Endometrial microvascular endothelial cells (primary cell): ENCODE measurements around the gene BEAN1. TPM values are rescaled to one million over a fixed set of nuclear protein-coding genes. Genes with fewer than 3 reads are reported as not detected.

Experiments used
- in situ Hi-C: cut with HindIII; loops from 2 replicates; pipeline ENCODE4 v1.10.0; 2017; ENCODE audit warnings: low sequenced_read_pairs, low pct_unique_long_range_greater_than_20kb; ENCODE audit errors: inconsistent ontology term
- total RNA-seq: library from RNA; depleted of rRNA; stranded (reverse); fragments of >200 nt; gene quantifications from one replicate; pipeline ENCODE4 v1.2.3, GENCODE V29; 2015; ENCODE audit errors: inconsistent ontology term

The BEAN1 gene
- total RNA-seq, 1 donor from 2014 or later, result not detected

DNA sequence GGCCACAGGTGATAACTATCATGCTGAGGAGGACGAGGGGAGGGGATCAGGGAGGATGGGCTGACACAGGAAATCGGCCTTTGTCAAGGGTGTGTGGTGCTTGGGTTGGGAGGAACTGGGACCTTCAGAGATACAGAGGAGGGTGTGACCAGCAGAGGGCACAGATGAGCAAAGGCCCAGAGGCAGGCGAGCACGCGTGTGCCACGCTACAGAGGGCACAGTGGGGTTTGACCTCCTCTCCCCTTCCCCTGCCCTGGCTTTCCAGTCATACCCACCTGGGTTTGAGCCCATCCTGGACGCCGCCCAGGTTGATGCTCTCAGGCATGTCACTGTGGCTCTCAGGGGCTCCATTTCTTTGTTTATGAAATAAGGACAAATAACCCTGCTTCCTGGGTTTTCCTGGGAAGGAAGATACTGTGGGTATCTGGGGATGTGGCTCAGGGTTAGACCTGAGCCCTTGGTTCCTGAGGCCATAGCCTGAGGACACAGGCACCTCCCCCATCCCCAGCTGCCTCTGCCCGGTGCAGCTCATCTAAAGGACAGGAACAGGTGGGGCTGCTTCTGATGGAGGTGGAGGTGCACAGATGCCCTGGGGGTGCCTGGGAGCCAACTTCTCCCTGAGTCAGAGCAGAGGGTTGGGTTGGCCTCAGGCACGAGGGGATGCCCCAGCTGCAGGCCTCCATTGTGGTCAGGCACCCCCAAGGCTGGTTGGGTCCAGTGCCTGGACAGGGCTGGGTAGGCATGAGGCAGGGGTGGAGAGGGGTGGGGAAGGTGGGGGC, 51.8 kb downstream of the BEAN1 start:
- in situ Hi-C loops, result no loop called here

DNA sequence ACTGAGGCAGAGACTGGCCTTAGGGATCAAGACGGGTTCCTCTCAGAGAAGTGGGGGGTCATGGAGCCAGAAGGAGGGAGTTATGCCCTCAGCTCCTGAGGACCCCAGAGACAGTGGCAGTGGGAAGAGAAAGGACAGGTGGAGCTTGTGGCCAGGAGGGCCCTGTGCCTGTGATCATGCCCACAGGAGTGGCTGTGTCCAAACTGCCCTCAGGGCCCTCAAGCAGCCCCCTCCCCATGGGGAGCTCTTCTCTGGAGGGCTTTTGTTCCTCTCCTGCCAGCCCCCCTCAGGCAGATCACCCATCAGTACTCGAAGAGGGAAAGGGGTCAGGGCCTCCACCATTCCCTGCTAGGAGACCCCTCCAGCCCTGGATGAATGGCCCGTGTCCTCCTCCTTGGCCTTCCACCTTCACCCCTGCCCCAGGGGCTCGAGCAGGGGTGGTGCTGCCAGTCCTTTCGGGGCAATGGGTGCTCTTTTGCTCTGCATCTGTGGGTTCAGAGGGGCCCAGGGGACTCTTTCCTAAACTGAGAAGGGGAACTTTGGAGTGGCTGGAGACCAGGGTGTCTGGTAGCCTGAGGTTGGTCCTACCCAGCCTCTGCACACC, 52.7 kb downstream of the BEAN1 start:
- in situ Hi-C loops, result no loop called here

DNA sequence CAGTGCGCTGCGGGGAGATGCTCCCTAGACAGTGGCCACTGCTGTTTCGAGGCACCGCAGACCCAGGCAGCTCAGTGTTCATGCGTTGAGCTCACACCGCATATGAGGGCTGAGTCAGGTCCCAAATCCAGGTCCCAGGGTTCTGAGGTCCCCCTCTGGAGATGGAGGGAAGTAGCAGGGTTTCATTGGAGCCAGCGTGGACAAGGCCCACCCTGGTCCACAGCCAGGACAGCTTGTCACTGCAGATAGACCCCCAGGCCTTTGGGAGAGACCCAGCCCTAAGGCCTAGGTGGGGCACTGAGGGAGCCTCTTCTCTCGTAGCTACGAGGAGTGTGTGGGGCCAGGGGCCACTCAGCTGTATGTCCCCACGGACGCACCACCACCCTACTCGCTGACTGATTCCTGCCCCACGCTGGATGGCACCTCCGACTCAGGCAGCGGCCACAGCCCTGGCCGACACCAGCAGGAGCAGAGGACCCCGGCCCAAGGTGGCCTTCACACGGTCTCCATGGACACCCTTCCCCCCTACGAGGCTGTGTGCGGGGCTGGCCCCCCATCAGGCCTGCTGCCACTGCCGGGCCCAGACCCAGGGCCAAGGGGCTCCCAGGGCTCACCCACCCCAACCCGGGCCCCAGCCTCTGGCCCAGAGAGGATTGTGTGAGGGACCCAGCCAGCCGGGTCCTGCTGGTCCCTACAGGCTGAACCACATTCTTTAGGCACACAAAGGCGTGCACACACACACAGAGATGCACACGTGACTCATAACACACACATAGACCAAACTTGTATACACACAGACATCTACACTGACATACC, 53.4 kb downstream of the BEAN1 start:
- in situ Hi-C loops, result no loop called here

DNA sequence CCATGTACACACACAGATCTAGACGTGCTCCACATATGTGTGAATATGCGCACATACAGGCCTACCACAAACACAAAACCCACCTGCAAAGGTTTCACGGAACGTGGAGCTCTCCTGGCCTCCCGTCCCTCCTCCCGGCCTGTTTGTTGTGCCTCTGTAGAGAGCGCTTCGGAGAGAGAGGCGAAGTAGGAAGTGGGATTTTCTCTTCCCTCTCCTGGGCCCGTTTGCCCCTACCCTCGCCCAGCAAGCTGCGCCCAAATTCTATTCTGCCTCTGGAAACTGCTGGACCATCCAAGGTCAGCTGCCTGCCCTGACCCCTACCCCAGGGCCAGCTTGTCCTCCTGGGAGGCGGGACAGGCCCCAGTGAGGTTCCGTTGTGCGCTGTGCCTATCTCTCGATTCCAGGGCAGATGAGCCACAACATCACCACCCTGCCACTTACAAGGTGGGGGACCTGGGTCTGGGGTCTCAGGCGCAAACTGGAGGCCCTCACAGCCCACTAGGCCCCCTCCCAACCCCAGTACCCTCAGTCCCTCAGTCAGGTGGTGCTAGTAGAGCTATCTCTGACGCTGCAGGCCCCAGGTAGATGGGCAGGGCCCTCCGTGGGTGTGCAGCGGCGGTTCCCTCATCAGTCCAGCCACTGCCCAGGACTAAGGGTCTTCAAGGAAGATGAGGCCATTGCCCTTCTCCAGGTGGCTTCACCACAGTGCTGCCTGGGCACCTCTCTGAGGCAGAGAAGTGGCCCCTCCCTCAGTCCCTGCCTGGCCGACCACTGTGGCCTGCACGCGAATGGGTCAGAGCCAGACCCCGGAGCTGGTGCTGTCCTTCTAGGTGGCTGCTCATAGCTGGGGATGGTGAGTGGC, 54.2 kb downstream of the BEAN1 start:
- in situ Hi-C loops, result no loop called here

DNA sequence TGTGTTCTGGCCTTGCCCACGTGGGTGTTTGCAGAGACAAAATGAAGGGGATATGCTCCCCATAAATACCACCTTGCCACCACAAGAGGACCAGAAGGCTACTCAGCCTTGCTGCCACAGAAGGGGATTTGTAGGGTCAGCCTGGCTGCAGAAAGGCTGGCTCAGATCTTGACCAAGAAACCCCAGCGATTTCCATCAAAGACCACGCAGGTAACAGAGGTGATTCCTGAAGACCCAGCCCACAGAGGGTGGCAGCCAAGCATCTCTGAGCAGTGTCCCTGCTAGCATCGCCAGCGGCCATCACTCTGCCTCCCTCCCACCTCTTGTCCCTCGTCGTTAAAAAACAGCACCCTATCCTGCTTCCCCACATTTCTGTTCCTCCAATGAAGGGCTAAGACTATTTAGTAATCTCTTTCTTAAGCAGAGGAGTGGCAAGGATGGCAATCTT, 54.9 kb downstream of the BEAN1 start:
- in situ Hi-C loops, result no loop called here

DNA sequence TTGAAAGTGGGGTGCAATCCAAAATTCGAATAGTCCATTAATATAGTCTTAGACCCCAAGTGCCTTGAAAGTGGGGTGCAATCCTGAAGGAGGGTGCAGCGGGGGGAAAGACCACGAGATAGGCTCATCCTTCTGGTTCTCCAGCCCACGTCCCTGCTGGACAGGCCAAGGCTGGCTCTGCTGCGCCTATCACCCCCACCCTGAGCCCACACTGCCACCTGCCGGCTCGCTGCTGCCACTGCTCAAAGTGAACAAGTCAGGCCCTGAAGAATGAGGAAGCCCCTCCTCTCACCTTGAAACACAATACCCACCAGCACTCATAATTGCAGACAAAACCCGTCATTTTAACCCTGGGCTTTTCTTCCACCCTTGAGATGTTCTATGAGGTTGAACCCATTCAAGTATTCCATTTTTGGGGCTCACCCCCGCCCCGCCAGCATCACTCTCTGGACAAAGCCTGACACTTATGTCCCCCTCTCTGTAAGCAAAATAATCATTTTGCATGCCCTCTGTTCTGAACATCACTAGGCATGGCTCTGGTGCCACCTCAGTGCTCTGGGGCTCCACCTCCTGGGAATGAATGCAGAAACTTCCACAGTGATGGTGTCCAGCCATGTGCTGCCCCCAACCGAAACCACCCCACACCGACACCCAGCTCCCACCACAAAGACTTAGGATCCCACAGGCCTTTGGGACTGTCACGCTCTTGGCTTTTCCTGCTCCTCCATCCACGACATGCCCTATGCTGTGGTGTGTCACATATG, 56.8 kb downstream of the BEAN1 start:
- in situ Hi-C loops, result no loop called here

DNA sequence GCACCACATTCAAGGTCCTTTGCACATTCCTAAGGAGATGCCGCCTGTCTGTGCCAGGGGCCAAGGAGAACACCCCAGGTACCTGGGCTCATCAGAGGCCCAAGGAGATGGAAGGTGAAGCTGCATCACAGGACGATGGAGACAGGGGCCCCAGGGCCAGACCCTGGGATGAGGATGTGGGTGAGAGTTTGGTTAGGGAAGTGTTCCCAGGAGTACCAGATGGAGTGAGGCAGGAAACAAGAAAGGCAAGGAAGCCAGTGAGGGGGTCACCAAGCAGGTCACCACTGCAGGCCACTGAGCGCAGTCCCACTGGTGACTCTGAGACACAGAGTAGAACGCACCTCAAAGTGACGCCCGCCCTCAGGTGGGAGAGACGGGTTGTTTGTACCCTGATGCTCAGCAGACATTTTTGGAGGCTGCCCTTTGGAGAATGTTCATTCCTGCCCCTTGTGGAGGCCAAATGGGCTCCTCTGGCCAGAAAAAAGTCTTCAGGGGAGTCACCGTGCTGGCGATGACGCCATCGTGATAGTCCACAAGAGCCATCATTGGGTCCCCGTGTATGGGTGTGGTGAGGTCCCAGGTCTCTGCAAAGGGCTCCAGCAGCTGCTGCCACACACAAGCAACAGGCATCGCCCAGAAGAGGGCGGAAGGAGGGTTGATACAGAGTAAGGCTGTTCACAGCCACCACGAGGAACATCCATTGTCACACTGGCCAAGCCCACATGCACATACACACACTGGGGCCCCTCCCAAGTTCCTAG, 57.5 kb downstream of the BEAN1 start:
- in situ Hi-C loops, result no loop called here

DNA sequence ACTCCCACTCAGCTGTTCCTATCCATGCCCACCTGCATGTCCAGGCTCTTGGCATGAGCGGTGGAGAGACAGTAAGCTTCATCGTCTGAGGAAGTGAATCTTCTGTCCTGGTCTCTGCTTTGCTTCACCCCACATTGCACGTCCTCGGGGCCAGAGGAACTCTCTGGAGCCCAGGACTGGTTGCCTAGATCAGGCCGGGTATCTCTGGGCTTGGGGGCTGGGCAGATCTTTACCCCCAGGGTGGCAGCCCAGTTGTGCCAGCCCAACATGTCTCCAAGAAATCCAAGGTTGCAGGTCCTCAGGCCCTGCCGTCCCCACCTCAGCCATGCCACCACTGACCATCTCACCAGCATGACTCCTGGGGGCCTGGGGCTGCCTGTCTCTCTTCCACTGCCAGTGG, 58.3 kb downstream of the BEAN1 start:
- in situ Hi-C loops, result no loop called here

DNA sequence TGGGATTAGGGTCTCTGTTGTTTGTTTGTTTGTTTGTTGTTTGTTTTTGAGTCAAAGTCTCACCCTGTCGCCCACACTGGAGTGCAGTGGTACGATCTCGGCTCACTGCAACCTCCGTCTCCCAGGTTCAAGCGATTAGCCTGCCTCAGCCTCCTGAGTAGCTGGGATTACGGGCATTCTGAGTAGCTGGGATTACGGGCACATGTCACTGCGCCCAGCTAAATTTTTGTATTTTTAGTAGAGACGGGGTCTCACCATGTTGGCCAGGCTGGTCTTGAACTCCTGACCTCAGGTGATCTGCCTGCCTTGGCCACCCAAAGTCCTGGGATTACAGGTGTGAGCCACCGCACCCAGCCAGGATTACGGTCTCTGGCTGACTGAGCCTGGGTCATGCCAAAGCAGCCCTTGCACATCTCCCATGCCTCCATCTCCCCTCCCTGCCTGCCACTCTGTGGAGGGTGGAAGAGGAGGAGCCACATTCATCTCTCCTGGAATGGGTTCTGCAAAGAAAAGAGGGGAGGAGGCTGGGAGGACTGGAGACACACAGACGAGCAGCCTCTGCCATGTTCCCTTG, 59.2 kb downstream of the BEAN1 start:
- in situ Hi-C loops, result no loop called here

DNA sequence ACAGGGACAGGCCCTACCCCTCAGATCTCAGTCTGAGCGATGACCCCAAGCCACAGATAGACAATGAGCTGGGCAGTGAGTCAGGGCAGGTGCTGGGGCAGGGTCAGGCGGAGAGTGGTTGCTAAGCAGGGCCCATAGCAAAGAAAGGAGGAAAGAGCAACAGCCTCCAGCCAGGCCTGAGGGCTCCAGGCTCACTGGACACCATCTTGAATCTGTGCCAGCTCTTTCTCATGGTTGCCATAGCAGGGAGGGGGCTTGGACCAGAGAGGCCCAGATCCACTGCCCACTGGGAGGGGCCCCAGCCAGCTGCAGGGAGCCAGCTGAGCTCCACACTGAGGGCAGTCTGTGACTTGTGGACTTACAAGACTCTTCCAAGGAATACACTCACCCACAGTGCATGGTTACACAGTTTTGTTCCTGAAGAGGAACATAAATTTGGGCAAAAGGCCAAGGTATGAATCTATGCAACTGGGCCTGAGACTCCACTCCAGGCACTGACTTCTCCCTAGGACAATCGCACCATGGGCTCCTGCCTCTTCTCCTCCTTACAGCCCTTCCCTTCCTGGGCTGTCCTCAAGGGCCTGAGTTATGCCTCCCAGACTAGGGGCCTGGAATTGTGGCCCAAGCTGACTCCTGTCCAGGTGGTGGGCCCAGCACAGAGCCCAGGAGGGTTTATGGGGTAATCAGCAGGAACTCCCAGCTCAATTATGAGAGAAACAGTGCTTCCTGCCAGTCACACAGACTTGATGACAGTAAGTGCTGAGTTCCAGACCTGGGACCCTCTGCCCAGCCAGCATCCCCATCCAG, 59.9 kb downstream of the BEAN1 start:
- in situ Hi-C loops, result no loop called here

DNA sequence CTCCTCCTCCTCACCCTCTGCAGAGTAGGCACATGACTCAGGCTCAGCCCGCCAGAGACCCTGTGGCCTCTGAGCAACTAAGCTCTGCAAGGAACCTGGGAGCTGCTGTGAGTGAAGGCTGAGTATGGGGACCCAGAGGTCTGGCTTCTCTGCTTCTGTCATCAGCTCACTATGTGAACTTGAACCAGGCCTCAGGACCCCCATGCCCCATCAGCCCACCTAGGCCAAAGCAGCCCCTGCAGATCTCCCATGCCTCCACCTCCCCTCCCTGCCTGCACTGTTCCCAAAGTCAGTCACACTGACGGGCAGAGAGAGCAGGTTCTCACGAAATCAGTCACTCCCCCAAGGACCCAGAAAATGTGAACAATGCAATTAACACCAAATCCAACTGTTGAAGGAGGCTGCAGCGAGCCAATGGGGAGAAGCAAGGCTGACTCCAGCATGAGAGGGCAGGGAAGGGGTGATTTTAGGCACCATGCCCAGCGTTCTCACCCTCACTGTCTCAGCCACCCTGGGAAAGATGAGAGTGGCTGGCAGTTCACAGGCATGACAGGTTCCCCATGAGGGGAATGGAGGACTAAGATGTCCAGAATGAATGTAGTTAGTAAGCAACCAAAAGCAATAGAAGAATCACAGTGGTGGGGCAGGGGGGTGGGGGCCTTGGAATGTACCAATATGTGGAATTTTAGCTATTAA, 60.6 kb downstream of the BEAN1 start:
- in situ Hi-C loops, result no loop called here

DNA sequence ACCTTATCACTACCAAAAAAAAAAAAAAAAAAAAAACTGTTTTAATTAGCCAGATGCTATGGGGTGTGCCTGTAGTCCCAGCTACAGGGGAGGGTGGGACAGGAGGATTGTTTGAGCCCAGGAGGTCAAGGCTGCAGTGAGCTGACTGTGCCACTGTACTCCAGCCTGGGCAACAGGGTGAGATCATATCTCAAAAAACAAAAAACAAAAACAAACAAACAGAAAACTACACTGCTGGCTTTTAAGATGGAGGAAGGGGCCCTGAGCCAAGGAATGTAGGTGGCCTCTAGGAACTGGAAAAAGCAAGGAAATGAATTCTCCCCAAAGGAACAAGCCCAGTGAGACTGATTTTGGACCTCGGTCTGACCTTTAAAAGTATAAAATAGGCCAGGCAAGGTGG, 61.4 kb downstream of the BEAN1 start:
- in situ Hi-C loops, result no loop called here

DNA sequence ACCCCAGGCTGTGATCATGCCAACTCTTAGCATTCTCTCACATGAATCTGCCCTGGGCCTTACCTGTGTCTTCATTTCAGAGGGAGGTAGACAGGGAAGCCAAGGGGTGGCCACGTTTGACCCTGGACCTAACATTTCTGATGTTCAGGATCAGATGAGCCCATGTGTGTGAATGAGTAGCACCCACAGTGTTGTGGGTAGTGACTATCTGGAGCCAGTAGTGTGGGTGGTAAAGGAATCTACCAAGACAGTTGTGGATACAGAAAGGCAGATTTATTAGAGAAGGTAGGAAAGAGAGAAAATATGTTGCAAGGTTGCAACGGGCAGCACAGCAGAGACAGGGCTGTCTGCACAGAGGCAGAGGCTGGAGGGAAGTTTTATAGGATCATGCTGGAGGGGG, 62.3 kb downstream of the BEAN1 start:
- in situ Hi-C loops, result no loop called here

DNA sequence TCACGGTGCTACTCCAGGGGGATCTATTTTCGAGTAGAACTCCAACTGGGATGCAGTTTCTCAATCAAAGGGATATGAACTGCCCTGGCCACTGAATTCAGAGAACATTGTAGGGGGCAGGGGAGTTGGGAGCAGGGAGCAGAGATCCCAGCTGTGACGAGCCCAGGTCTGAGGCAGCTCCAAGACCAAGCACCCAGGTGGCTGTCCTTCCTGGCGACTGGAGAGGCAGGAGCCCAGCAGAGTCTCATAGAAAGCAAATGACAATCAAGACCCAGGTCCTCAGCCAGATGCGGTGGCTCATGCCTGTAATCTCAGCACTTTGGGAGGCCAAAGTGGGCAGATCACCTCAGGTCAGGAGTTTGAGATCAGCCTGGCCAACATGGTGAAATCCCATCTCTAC, 62.7 kb downstream of the BEAN1 start:
- in situ Hi-C loops, result no loop called here

DNA sequence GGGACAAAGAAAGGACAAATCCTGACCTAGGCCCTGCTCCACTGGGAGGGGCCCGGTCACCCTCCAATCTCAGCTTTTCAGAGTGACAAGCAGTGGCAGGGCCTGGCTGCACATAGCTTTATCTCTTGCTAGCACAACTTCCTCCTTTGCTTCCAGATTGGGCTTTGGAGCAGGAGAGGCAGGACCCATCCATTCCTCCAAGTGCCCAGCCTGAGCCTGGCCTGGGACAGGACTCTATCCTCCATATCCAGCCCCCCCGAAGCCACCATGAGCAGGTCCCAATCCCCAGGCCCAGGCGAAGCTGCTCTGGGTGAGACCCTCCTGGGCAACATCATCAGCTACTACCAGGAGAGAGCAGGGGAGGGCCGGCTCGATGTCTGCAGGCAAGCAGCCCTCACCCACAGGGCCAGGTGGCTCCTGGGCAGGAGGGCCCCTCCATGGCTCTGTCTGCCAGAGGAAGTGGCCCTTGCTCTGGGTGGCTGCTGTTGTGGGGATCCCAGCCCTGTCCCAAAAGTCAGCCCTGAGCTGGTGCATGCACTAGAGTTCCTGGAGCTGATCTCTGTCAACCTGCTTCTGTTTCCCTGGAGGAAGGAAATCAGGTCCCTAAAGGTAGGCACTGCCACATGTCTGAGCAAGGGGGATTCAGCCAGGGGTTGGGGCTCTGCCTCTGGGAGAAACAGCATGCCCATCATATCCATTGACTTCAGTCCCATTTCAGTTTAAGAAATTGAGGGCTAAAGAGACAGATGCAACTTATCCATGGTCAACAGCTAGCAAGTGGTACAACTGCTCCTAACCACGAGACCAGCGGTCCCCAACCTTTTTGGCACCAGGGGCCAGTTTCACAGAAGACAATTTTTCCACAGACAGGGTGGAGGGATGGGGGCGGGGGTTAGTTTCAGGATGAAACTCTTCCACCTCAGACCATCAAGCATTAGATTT, 64.0 kb downstream of the BEAN1 start:
- in situ Hi-C loops, result no loop called here
